GM12872 (cell line): Measurements from ENCODE around the gene FGF21.

ENCODE experiments used
- TF ChIP-seq, protein P1 (sequence below): IDR thresholded peaks from 3 replicates; pipeline ENCODE4 v1.5.1; 2011; ENCODE audit warnings: low read depth, mild to moderate bottlenecking, low read length, moderate library complexity; ENCODE audit not compliant: insufficient read depth

The FGF21 gene

GRCh38 chr19:48722196-48722708 is 33.1 kb upstream of the FGF21 start:
- TF ChIP-seq, protein P1, sequence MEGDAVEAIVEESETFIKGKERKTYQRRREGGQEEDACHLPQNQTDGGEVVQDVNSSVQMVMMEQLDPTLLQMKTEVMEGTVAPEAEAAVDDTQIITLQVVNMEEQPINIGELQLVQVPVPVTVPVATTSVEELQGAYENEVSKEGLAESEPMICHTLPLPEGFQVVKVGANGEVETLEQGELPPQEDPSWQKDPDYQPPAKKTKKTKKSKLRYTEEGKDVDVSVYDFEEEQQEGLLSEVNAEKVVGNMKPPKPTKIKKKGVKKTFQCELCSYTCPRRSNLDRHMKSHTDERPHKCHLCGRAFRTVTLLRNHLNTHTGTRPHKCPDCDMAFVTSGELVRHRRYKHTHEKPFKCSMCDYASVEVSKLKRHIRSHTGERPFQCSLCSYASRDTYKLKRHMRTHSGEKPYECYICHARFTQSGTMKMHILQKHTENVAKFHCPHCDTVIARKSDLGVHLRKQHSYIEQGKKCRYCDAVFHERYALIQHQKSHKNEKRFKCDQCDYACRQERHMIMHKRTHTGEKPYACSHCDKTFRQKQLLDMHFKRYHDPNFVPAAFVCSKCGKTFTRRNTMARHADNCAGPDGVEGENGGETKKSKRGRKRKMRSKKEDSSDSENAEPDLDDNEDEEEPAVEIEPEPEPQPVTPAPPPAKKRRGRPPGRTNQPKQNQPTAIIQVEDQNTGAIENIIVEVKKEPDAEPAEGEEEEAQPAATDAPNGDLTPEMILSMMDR = no peak

- TF ChIP-seq, protein P1 = no peak
Measured at GRCh38 chr19:48724796-48725753, 30.2 kb upstream of the FGF21 start.

DNA sequence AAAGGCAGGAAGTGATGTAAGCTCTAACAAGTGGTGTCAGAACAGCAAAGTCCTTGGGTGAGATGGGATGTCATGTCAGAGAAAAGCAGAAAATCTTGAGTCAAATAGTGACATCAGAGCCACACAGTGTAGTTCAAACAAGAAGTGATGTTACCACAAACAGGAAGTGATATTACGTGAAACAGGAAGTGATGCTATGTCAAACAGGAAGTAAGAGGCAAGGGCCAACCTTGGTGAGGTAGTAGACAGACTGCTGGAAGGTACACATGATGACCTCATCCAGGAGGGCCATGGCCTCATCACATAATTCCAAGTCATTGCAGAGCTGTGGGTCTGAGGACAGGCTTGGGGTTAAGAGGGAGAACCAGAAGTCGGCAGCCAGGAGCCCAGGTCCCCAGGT is 28.8 kb upstream of the FGF21 start:
- TF ChIP-seq, protein P1 = no peak

GRCh38 chr19:48728911-48729664 is 26.2 kb upstream of the FGF21 start:
- TF ChIP-seq, protein P1 = no peak

DNA sequence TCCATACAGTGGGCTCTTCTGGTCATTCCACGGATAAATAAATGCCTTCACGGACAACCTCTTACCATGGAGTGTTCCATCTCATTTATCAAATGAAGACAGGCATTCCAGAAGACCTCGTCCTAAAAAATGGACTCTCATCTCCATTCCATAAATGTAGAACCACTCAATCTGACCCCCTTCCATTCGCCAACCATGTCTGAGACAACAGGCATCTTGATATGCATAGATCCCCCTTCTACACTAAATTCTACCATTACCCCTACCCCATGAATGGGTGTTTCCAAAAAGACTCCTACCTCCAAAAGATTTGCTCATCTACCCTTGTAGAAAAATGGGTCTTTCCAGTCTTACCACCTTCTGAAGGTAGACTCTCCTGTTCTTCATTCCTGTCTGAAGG is 23.9 kb upstream of the FGF21 start:
- TF ChIP-seq, protein P1 = no peak

- TF ChIP-seq, protein P1 = no peak
Measured at GRCh38 chr19:48734625-48735024, 20.7 kb upstream of the FGF21 start.

DNA sequence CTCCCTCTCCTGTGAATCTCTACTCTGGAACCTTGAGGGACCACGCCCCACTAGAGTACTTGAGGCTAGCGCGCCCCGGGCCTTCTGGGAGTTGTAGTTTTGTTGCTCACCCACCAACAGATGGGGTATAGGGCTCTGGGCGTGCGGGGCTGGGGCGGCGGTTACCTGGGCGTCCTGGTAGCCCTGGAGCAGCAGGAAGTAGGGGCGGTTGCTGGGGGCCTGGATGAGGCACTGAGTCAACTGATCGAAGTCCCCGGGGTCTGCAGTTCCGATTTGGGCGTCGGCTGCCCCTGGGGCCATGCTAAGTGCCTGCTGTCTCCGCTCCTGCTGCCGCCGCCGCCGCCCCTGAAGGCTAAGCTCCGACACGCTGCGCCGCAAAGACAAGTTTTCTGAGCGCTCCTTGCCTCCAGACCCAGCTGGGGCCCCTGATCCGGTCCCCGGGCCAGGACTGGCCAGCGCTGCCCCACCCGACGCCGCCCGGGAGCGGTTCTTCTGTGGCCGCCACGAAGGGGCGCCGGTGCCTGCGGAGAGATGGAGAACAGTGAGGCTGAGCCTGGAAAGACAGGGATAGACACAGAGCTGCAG is 20.2 kb upstream of the FGF21 start:
- TF ChIP-seq, protein P1 = no peak
